ENCODE data around the gene LRTM2. TPM values are rescaled to one million over a fixed set of nuclear protein-coding genes. Genes with fewer than 3 reads are reported as not detected.

LRTM2 gene
- total RNA-seq, 1 experiment from 2014 or later: not detected

GRCh38 chr12:1809591-1810190 lies 10.7 kb upstream of the LRTM2 start:
- no peaks in the 10 kb centered on the region for H4K20me1 ChIP-seq (ENCODE audit: low read length)
- POLR2A ChIA-PET (ENCODE audit: unreplicated experiment): no interaction called here

GRCh38 chr12:1810201-1810930 lies 10.0 kb upstream of the LRTM2 start:
- ATAC-seq (no peak), DNase-seq (no peak)
- Histone ChIP-seq H3K9me3 (ENCODE audit: low read length) (no peaks in the 10 kb centered on the region), H3K36me3 (ENCODE audit: low read depth, low read length) (no peaks in the 10 kb centered on the region), H3K4me3 (ENCODE audit: low read length) (no peak overlapping the region), H4K20me1 (ENCODE audit: low read length) (no peaks in the 10 kb centered on the region), H2AFZ (ENCODE audit: low read length) (no peak overlapping the region), H3K9ac (ENCODE audit: low read length) (no peak overlapping the region), H3K27ac (ENCODE audit: low read length) (no peak overlapping the region), H3F3A (ENCODE audit: low read length, unreplicated experiment) (no peaks in the 10 kb centered on the region), H3K4me2 (ENCODE audit: low read length) (no peak overlapping the region), H3K4me1 (ENCODE audit: insufficient read depth, low read length) (no peaks in the 10 kb centered on the region), H3K27me3 (ENCODE audit: low read length) (peaks cover 12% of the 10 kb centered on the region; the same call in 1 of the 2 replicates), H3K79me2 (ENCODE audit: low read length) (no peaks in the 10 kb centered on the region), H3K9me2 (replicated peaks; ENCODE audit: low read length) (no peaks in the 10 kb centered on the region)
- BruUV-seq (replicated peaks): no TSS peak
- intact Hi-C loops (cut with micrococcal nuclease): no loop called here
- POLR2A ChIA-PET (ENCODE audit: unreplicated experiment): no interaction called here
- TF ChIP-seq CTCF (conservative IDR thresholded peaks at IDR 0.05; ENCODE audit: low read depth, low read length) (no peak), EZH2 (IDR thresholded peaks at IDR 0.05; ENCODE audit: low read length, unreplicated experiment) (no peak), EZH2phosphoT487 (IDR thresholded peaks at IDR 0.05; ENCODE audit: borderline replicate concordance, low read length) (no peak)
- CTCF ChIA-PET: no interaction called here

More at GRCh38 chr12:1809591-1810190, 10.7 kb upstream of the LRTM2 start:
- DNase-seq (no peak), ATAC-seq (no peak)
- intact Hi-C loops (cut with micrococcal nuclease): no loop called here
- Histone ChIP-seq H3K36me3 (ENCODE audit: low read depth, low read length) (no peaks in the 10 kb centered on the region), H3K4me3 (ENCODE audit: low read length) (no peak overlapping the region), H3K4me2 (ENCODE audit: low read length) (no peak overlapping the region), H3K9me2 (replicated peaks; ENCODE audit: low read length) (no peaks in the 10 kb centered on the region), H3K9me3 (ENCODE audit: low read length) (no peaks in the 10 kb centered on the region), H3K9ac (ENCODE audit: low read length) (no peak overlapping the region), H3K79me2 (ENCODE audit: low read length) (no peaks in the 10 kb centered on the region), H3K27ac (ENCODE audit: low read length) (no peak overlapping the region), H2AFZ (ENCODE audit: low read length) (no peak overlapping the region), H3F3A (ENCODE audit: low read length, unreplicated experiment) (no peaks in the 10 kb centered on the region), H3K4me1 (ENCODE audit: insufficient read depth, low read length) (no peaks in the 10 kb centered on the region), H3K27me3 (ENCODE audit: low read length) (peaks cover 8% of the 10 kb centered on the region; the same call in 1 of the 2 replicates)
- BruUV-seq (replicated peaks): no TSS peak
- TF ChIP-seq CTCF (conservative IDR thresholded peaks at IDR 0.05; ENCODE audit: low read depth, low read length) (no peak), EZH2 (IDR thresholded peaks at IDR 0.05; ENCODE audit: low read length, unreplicated experiment) (no peak), EZH2phosphoT487 (IDR thresholded peaks at IDR 0.05; ENCODE audit: borderline replicate concordance, low read length) (no peak)
- CTCF ChIA-PET: no interaction called here

GRCh38 chr12:1810931-1811280 lies 9.5 kb upstream of the LRTM2 start:
- no TSS peak for BruUV-seq (replicated peaks)
- Histone ChIP-seq H3K9me2 (replicated peaks; ENCODE audit: low read length) (no peaks in the 10 kb centered on the region), H4K20me1 (ENCODE audit: low read length) (no peaks in the 10 kb centered on the region), H3K27ac (ENCODE audit: low read length) (no peak overlapping the region), H3K27me3 (ENCODE audit: low read length) (peaks cover 18% of the 10 kb centered on the region; the same call in 1 of the 2 replicates), H2AFZ (ENCODE audit: low read length) (no peak overlapping the region), H3F3A (ENCODE audit: low read length, unreplicated experiment) (no peaks in the 10 kb centered on the region), H3K9me3 (ENCODE audit: low read length) (no peaks in the 10 kb centered on the region), H3K4me2 (ENCODE audit: low read length) (no peak overlapping the region), H3K36me3 (ENCODE audit: low read depth, low read length) (no peaks in the 10 kb centered on the region), H3K4me3 (ENCODE audit: low read length) (no peak overlapping the region), H3K79me2 (ENCODE audit: low read length) (no peaks in the 10 kb centered on the region), H3K4me1 (ENCODE audit: insufficient read depth, low read length) (no peaks in the 10 kb centered on the region), H3K9ac (ENCODE audit: low read length) (no peak overlapping the region)
- ATAC-seq (no peak), DNase-seq (no peak)
- ChIA-PET CTCF (no interaction called here), POLR2A (ENCODE audit: unreplicated experiment) (no interaction called here)
- intact Hi-C loops (cut with micrococcal nuclease): no loop called here
- TF ChIP-seq EZH2 (IDR thresholded peaks at IDR 0.05; ENCODE audit: low read length, unreplicated experiment) (no peak), EZH2phosphoT487 (IDR thresholded peaks at IDR 0.05; ENCODE audit: borderline replicate concordance, low read length) (no peak), CTCF (conservative IDR thresholded peaks at IDR 0.05; ENCODE audit: low read depth, low read length) (no peak)

All from PC-3 (cell line).